Psoas muscle (tissue), 8 donors: ENCODE data around the gene CAB39L. TPM values are rescaled to one million over a fixed set of nuclear protein-coding genes. Genes with fewer than 3 reads are reported as not detected.

Source experiments
- ATAC-seq, 4 donors: fragments of 200-7000 bp; cut with Tn5 transposase; one replicate each; pipeline ENCODE4 v1.9.1; 2020; ENCODE audit warnings: moderate library complexity in 3 of 4, mild to moderate bottlenecking in 2 of 4
- DNase-seq, 2 donors: peaks; one replicate each; pipeline ENCODE4 v3.0.0-alpha.2; 2020
- H3K27ac ChIP-seq: fragments of 200-600 bp; one replicate; pipeline ENCODE4 v1.8.0; 2022
- H3K27me3 ChIP-seq, 3 donors: fragments of 200-600 bp in 1 of 3; one replicate each; pipeline versions ENCODE4 v1.6.1 to v1.8.0; 2013 to 2022; ENCODE audit warnings: low read length in 2 of 3, mild to moderate bottlenecking in 2 of 3, moderate library complexity in 1 of 3; ENCODE audit not compliant: insufficient read depth in 3 of 3
- H3K36me3 ChIP-seq, 2 donors: fragments of 200-600 bp in 1 of 2; one replicate each; pipeline versions ENCODE4 v1.6.1 to v1.8.0; 2013 to 2022; ENCODE audit warnings: low read depth in 1 of 2, mild to moderate bottlenecking in 1 of 2, moderate library complexity in 1 of 2; ENCODE audit not compliant: insufficient read depth in 1 of 2
- H3K4me1 ChIP-seq: fragments of 200-600 bp; one replicate; pipeline ENCODE4 v1.8.0; 2022
- H3K4me3 ChIP-seq: fragments of 200-600 bp; one replicate; pipeline ENCODE4 v1.8.0; 2022; ENCODE audit warnings: mild to moderate bottlenecking
- H3K9me3 ChIP-seq: fragments of 200-600 bp; one replicate; pipeline ENCODE4 v1.8.0; 2022
- CTCF ChIP-seq: fragments of 200-600 bp; IDR thresholded peaks from one replicate; pipeline ENCODE4 v1.8.0; 2022; ENCODE audit warnings: antibody characterized with exemption
- WGBS, 3 donors: extraction: QIAGEN DNeasy Blood & Tissue Kit; methylation state at CpG; one replicate each; pipeline versions ENCODE4 v1.1.6 to v1.1.7; 2013; 5-methylcytosine and 5-hydroxymethylcytosine counted together
- intact Hi-C, 2 donors: fragments of 100-400 bp; cut with DNase I; formaldehyde crosslinking; loops; one replicate each; pipeline versions ENCODE4 v1.11.0 to v1.14.2; 2022
- polyA plus RNA-seq, 3 donors: library from polyadenylated mRNA; stranded (reverse); fragments of 200-250 nt; gene quantifications; one replicate each; pipeline ENCODE4 v1.2.3, GENCODE V29; 2013
- total RNA-seq, 4 donors: library from RNA; stranded (reverse); fragmentation: NEBNext Ultra II Directional in 2 of 4; extraction: Animal tissue kit (Norgen Biotek cat#: 25700) in 2 of 4; gene quantifications; one replicate each; pipeline versions ENCODE4 v1.2.1 to v1.2.4, GENCODE V29; 2021 to 2023
- donor health status: healthy with polysubstance abuse.
- donor health status: DM: no; HTN: no; CAD: no; lungs with moderate emphysema.
- donor health status: Bipolar disorder and iron deficiency.
- donor health status: healthy.
- donor health status: DM: yes; HTN: yes; CAD: no.
- donor health status: DM: no; HTN: no; CAD: no.
- donor health status: DM: no; HTN: no; CAD: no.
- donor health status: DM: yes; HTN: yes; CAD: no.

Gene CAB39L
- total and polyA plus RNA-seq, 7 donors = 1.5 to 13.3 (median 3.0) TPM

GRCh38 chr13:49320975-49321374 is 122.9 kb downstream of the CAB39L start:
- H3K27ac ChIP-seq = no peak overlapping the region
- no peaks in the 10 kb centered on the region for H3K4me1 ChIP-seq
- no peaks in the 10 kb centered on the region for H3K36me3 ChIP-seq
- no peak for TF ChIP-seq CTCF
- no peaks in the 10 kb centered on the region for H3K27me3 ChIP-seq
- intact Hi-C loops = no loop called here
- DNase-seq (no peak), ATAC-seq (no peak)
- 87 to 93% (median 92%) methylated on average over 2 of the region's 2 CpGs for WGBS, 3 donors
- H3K9me3 ChIP-seq = no peaks in the 10 kb centered on the region
- H3K4me3 ChIP-seq = no peak overlapping the region

- TF ChIP-seq CTCF = no peak
- H3K36me3 ChIP-seq = no peaks in the 10 kb centered on the region
- H3K4me3 ChIP-seq = no peak overlapping the region
- 83 to 92% (median 90%) methylated on average over 2 of the region's 2 CpGs for WGBS, 3 donors
- intact Hi-C loops = no loop called here
- ATAC-seq (no peak), DNase-seq (no peak)
- no peak overlapping the region for H3K27ac ChIP-seq
- no peaks in the 10 kb centered on the region for H3K9me3 ChIP-seq
- H3K27me3 ChIP-seq = no peaks in the 10 kb centered on the region
- no peaks in the 10 kb centered on the region for H3K4me1 ChIP-seq
Measured at GRCh38 chr13:49319951-49320350, 123.9 kb downstream of the CAB39L start.

- H3K4me1 ChIP-seq = no peaks in the 10 kb centered on the region
- DNase-seq (no peak), ATAC-seq (no peak)
- H3K4me3 ChIP-seq = no peak overlapping the region
- H3K27me3 ChIP-seq = no peaks in the 10 kb centered on the region
- TF ChIP-seq CTCF = no peak
- intact Hi-C loops = no loop called here
- H3K9me3 ChIP-seq = no peaks in the 10 kb centered on the region
- H3K36me3 ChIP-seq = no peaks in the 10 kb centered on the region
- no peak overlapping the region for H3K27ac ChIP-seq
Measured at GRCh38 chr13:49319551-49319950, 124.3 kb downstream of the CAB39L start.

- DNase-seq (no peak), ATAC-seq (no peak)
- TF ChIP-seq CTCF = no peak
- intact Hi-C loops = no loop called here
- no peaks in the 10 kb centered on the region for H3K9me3 ChIP-seq
- H3K27me3 ChIP-seq = no peaks in the 10 kb centered on the region
- no peak overlapping the region for H3K27ac ChIP-seq
- H3K4me3 ChIP-seq = no peak overlapping the region
- H3K36me3 ChIP-seq = no peaks in the 10 kb centered on the region
- no peaks in the 10 kb centered on the region for H3K4me1 ChIP-seq
- 95 to 98% (median 97%) methylated on average over 5 of the region's 5 CpGs for WGBS, 3 donors
Measured at GRCh38 chr13:49315756-49316482, 127.9 kb downstream of the CAB39L start.

GRCh38 chr13:49315036-49315565 is 128.8 kb downstream of the CAB39L start:
- intact Hi-C loops = no loop called here
- no peak overlapping the region for H3K27ac ChIP-seq
- no peaks in the 10 kb centered on the region for H3K9me3 ChIP-seq
- no peak for TF ChIP-seq CTCF
- no peak for DNase-seq
- no peaks in the 10 kb centered on the region for H3K36me3 ChIP-seq
- WGBS, 3 donors = 85 to 90% (median 89%) methylated on average over 3 of the region's 3 CpGs
- no peak overlapping the region for H3K4me3 ChIP-seq
- no peaks in the 10 kb centered on the region for H3K4me1 ChIP-seq
- H3K27me3 ChIP-seq = no peaks in the 10 kb centered on the region
- no peak for ATAC-seq
